Neural progenitor cell (in vitro differentiated cells): ENCODE results near the gene ERCC8.
A peak's percentile ranks its signal among the peaks of the same experiment; 100 is the strongest.

Experiments
- EZH2 ChIP-seq: fragments of 200-600 bp; sonication (generic); IDR thresholded peaks from 2 replicates; pipeline ENCODE4 v1.6.1; 2017; ENCODE audit warnings: antibody characterized with exemption, mild to moderate bottlenecking, moderate library complexity
- EZH2phosphoT487 ChIP-seq: fragments of 200-600 bp; sonication (generic); IDR thresholded peaks from 2 replicates; pipeline ENCODE4 v1.6.1; 2017; ENCODE audit warnings: antibody characterized with exemption
- TF ChIP-seq, protein P1 (sequence below): fragments of 200-600 bp; sonication (generic); IDR thresholded peaks from 2 replicates; pipeline ENCODE4 v1.5.1; 2017; ENCODE audit warnings: antibody characterized with exemption, mild to moderate bottlenecking

DNA sequence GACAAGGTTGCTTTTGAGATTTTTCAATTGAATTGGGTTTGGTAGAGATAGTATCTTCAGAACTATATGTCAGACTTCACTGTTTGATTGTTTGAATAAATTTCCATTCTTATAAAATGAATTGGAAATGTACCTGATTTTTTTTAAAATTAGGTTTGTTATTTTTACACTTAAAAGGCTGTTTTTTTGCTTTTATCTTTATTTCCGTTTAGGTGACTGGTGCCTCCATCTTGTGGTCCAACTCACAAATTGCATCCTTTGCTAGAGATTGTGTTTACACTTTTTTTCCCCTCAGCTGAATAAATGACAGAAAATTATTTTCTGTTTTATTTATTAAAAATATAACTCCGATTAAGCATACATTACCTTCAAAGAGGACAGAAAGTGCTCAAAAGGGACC is 15.7 kb upstream of the ERCC8 start:
- TF ChIP-seq, protein P1, sequence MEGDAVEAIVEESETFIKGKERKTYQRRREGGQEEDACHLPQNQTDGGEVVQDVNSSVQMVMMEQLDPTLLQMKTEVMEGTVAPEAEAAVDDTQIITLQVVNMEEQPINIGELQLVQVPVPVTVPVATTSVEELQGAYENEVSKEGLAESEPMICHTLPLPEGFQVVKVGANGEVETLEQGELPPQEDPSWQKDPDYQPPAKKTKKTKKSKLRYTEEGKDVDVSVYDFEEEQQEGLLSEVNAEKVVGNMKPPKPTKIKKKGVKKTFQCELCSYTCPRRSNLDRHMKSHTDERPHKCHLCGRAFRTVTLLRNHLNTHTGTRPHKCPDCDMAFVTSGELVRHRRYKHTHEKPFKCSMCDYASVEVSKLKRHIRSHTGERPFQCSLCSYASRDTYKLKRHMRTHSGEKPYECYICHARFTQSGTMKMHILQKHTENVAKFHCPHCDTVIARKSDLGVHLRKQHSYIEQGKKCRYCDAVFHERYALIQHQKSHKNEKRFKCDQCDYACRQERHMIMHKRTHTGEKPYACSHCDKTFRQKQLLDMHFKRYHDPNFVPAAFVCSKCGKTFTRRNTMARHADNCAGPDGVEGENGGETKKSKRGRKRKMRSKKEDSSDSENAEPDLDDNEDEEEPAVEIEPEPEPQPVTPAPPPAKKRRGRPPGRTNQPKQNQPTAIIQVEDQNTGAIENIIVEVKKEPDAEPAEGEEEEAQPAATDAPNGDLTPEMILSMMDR = peak; percentile 67
- no peak for TF ChIP-seq EZH2
- TF ChIP-seq EZH2phosphoT487 = no peak
